HCT116 (cell line): ENCODE data around the gene LYVE1. TPM values are rescaled to one million over a fixed set of nuclear protein-coding genes. Genes with fewer than 3 reads are reported as not detected.

ENCODE experiments used
- ATAC-seq: fragments of 200-7000 bp; cut with Tn5 transposase; 2 replicates; pipeline ENCODE4 v1.9.1; 2020; ENCODE audit warnings: mild to moderate bottlenecking, moderate library complexity
- BruUV-seq: library from RNA; stranded (reverse); fragments of 400-500 nt; replicated peaks from 2 replicates; lab custom pipeline; 2021; lab: Mats Ljungman, UMichigan
- CTCF ChIA-PET: fragments of 300-600 bp; sonication (Branson Sonifier 250); formaldehyde crosslinking; loops from one replicate; lab custom pipeline; 2021; ENCODE audit warnings: antibody characterized with exemption; lab: Charles Lee
- POLR2A ChIA-PET: fragments of 300-600, 350-600 bp; sonication (Branson Sonifier 250); formaldehyde crosslinking; loops from one replicate; lab custom pipeline; 2021; ENCODE audit warnings: antibody characterized with exemption; lab: Charles Lee
- RAD21 ChIA-PET, 2 experiments: fragments of 300-600 bp; sonication (Branson Sonifier 250); formaldehyde crosslinking; loops; one replicate each; lab custom pipeline; 2023; ENCODE audit warnings: low total read pairs in 2 of 2; ENCODE audit not compliant: uncharacterized antibody in 2 of 2, unreplicated experiment in 2 of 2, low non-redundant PET in 1 of 2; lab: Charles Lee
- DNase-seq: peaks from one replicate; pipeline ENCODE4 v3.0.0-alpha.2; 2010; ENCODE audit warnings: low read depth, low spot score
- H2AFZ ChIP-seq: fragments of 200-600 bp; shearing (Covaris generic), sonication (generic); 2 replicates; pipeline ENCODE4 v1.6.1; 2017; ENCODE audit warnings: low read depth, mixed run types, mixed read lengths, antibody characterized with exemption, low read length; ENCODE audit not compliant: poor library complexity, severe bottlenecking
- H3K27ac ChIP-seq: 2 replicates; pipeline ENCODE4 v1.5.1; 2012; ENCODE audit warnings: low read depth, low read length
- H3K27me3 ChIP-seq: fragments of 200-600 bp; sonication (generic); 2 replicates; pipeline ENCODE4 v1.6.1; 2016; ENCODE audit warnings: mixed run types, low read length, mixed read lengths; ENCODE audit not compliant: insufficient read depth
- H3K36me3 ChIP-seq, 2 experiments: fragments of 200-500 bp in 1 of 2; fragments of 200-600 bp in 1 of 2; sonication (Bioruptor generic) in 1 of 2; sonication (generic) in 1 of 2; 2 replicates each; pipeline versions ENCODE4 v1.5.1 to v1.6.1; 2014 to 2016; ENCODE audit warnings: low read length in 2 of 2, inconsistent platforms in 1 of 2, mixed read lengths in 1 of 2, mixed run types in 1 of 2; ENCODE audit not compliant: insufficient read depth in 2 of 2, control insufficient read depth in 1 of 2
- H3K4me1 ChIP-seq, 2 experiments: fragments of 200-600 bp in 1 of 2; sonication (generic) in 1 of 2; 2 replicates each; pipeline versions ENCODE4 v1.5.1 to v1.6.1; 2012 to 2017; ENCODE audit warnings: low read length in 2 of 2, inconsistent platforms in 1 of 2, mild to moderate bottlenecking in 1 of 2, mixed read lengths in 1 of 2, mixed run types in 1 of 2, moderate library complexity in 1 of 2; ENCODE audit not compliant: insufficient read depth in 2 of 2, control insufficient read depth in 1 of 2
- H3K4me2 ChIP-seq: fragments of 200-600 bp; sonication (generic); 2 replicates; pipeline ENCODE4 v1.6.1; 2017; ENCODE audit warnings: mixed run types, low read length, mixed read lengths
- H3K4me3 ChIP-seq, 2 experiments: fragments of 200-600 bp in 1 of 2; sonication (generic) in 1 of 2; replicated peaks in 1 of 2; 2 replicates each; pipeline ENCODE4 v1.5.1; 2011 to 2016; ENCODE audit warnings: low read length in 2 of 2, control low read depth in 1 of 2, low read depth in 1 of 2, mild to moderate bottlenecking in 1 of 2, mixed read lengths in 1 of 2, mixed run types in 1 of 2
- H3K79me2 ChIP-seq: fragments of 200-600 bp; sonication (generic); 2 replicates; pipeline ENCODE4 v1.6.1; 2017; ENCODE audit warnings: mild to moderate bottlenecking, mixed run types, low read length, moderate library complexity, mixed read lengths; ENCODE audit not compliant: insufficient read depth
- H3K9ac ChIP-seq: fragments of 200-600 bp; sonication (generic); 2 replicates; pipeline ENCODE4 v1.6.1; 2016; ENCODE audit warnings: low read length, mixed read lengths
- H3K9me2 ChIP-seq: fragments of 200-600 bp; sonication (generic), shearing (Covaris generic); 2 replicates; pipeline ENCODE4 v1.6.1; 2017; ENCODE audit warnings: mixed run types, mild to moderate bottlenecking, moderate library complexity; ENCODE audit not compliant: insufficient read depth
- H3K9me3 ChIP-seq, 2 experiments: fragments of 200-500 bp in 1 of 2; fragments of 200-600 bp in 1 of 2; sonication (Bioruptor generic) in 1 of 2; sonication (generic) in 1 of 2; 2 replicates each; pipeline ENCODE4 v1.6.1; 2014 to 2017; ENCODE audit warnings: low read length in 2 of 2, mixed read lengths in 2 of 2, inconsistent platforms in 1 of 2, low read depth in 1 of 2, mild to moderate bottlenecking in 1 of 2, mixed run types in 1 of 2, moderate library complexity in 1 of 2; ENCODE audit not compliant: control insufficient read depth in 1 of 2, insufficient read depth in 1 of 2
- H4K20me1 ChIP-seq: fragments of 200-600 bp; sonication (generic), shearing (Covaris generic); 2 replicates; pipeline ENCODE4 v1.6.1; 2017; ENCODE audit warnings: mixed run types, mild to moderate bottlenecking, moderate library complexity; ENCODE audit not compliant: insufficient read depth
- EGR1 ChIP-seq: IDR thresholded peaks from 2 replicates; pipeline ENCODE4 v1.6.1; 2012; ENCODE audit warnings: low read depth
- EZH2 ChIP-seq: fragments of 200-600 bp; sonication (generic); IDR thresholded peaks from 2 replicates; pipeline ENCODE4 v1.6.1; 2017; ENCODE audit warnings: antibody characterized with exemption, mixed run types
- FOSL1 ChIP-seq: IDR thresholded peaks from 2 replicates; pipeline ENCODE4 v1.6.1; 2012; ENCODE audit warnings: low read depth
- JUND ChIP-seq: IDR thresholded peaks from 2 replicates; pipeline ENCODE4 v1.6.1; 2012
- MAX ChIP-seq: IDR thresholded peaks from 2 replicates; pipeline ENCODE4 v1.6.1; 2012
- SRF ChIP-seq: IDR thresholded peaks from 2 replicates; pipeline ENCODE4 v1.6.1; 2012; ENCODE audit warnings: low read depth
- YY1 ChIP-seq: IDR thresholded peaks from 2 replicates; pipeline ENCODE4 v1.6.1; 2011; ENCODE audit warnings: low read length, low read depth, moderate library complexity, mild to moderate bottlenecking; ENCODE audit not compliant: insufficient replicate concordance; ENCODE audit errors: extremely low read depth
- ZNF274 ChIP-seq: fragments of 200-500 bp; sonication (Bioruptor generic); IDR thresholded peaks from 2 replicates; pipeline ENCODE4 v1.6.1; 2014; ENCODE audit warnings: mild to moderate bottlenecking, low read depth, low read length, inconsistent platforms
- intact Hi-C: fragments of 100-400 bp; cut with micrococcal nuclease; formaldehyde crosslinking; loops from 2 replicates; pipeline ENCODE4 v1.10.0; 2022
- total RNA-seq: library from RNA; stranded (reverse); gene quantifications from one replicate; pipeline ENCODE4 v1.2.1, GENCODE V29; 2021; ENCODE audit not compliant: unreplicated experiment
- TF ChIP-seq, protein P1 (sequence below), 3 experiments: fragments of 200-600 bp in 1 of 3; sonication (generic) in 1 of 3; IDR thresholded peaks in 2 of 3; conservative IDR thresholded peaks in 1 of 3; 2 replicates each; pipeline ENCODE4 v1.5.1; 2012 to 2017; ENCODE audit warnings: low read depth in 2 of 3, low read length in 2 of 3, antibody characterized with exemption in 1 of 3, borderline replicate concordance in 1 of 3, control low read depth in 1 of 3, mild to moderate bottlenecking in 1 of 3, mixed read lengths in 1 of 3, mixed run types in 1 of 3, moderate library complexity in 1 of 3; ENCODE audit not compliant: insufficient read depth in 1 of 3
- TF ChIP-seq, protein P2 (sequence below): IDR thresholded peaks from 2 replicates; pipeline ENCODE4 v1.6.1; 2012; ENCODE audit warnings: low read depth

LYVE1 gene
- total RNA-seq, 1 experiment from 2014 or later, result 0.34 TPM

DNA sequence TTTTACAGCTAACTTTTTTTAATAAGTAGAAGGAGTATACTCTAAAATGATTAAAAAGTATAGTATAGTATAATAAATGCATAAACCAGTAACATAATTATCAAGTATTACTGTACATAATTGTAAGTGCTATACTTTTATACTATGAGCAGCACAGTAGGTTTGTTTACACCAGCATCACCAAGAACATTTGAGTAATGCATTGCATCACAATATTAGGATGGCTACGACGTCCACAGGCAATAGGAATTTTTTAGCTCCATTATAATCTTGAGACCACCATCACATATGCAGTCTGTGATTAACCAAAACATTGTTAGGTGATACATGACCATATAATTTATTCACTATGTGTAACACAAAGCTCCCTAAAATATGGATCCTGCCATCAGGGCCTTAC is 47.9 kb downstream of the LYVE1 start:
- Histone ChIP-seq H3K79me2 (peaks cover 89% of the 10 kb centered on the region), H3K4me1 (peaks cover 8 to 66% of the 10 kb centered on the region in 2 experiments), H3K4me3 (no peak overlapping the region), H2AFZ (no peak overlapping the region), H3K4me2 (no peak overlapping the region), H3K9ac (no peak overlapping the region), H3K9me2 (no peaks in the 10 kb centered on the region)
- DNase-seq, result no peak
- TF ChIP-seq FOSL1, result no peak
- TF ChIP-seq, protein P1, sequence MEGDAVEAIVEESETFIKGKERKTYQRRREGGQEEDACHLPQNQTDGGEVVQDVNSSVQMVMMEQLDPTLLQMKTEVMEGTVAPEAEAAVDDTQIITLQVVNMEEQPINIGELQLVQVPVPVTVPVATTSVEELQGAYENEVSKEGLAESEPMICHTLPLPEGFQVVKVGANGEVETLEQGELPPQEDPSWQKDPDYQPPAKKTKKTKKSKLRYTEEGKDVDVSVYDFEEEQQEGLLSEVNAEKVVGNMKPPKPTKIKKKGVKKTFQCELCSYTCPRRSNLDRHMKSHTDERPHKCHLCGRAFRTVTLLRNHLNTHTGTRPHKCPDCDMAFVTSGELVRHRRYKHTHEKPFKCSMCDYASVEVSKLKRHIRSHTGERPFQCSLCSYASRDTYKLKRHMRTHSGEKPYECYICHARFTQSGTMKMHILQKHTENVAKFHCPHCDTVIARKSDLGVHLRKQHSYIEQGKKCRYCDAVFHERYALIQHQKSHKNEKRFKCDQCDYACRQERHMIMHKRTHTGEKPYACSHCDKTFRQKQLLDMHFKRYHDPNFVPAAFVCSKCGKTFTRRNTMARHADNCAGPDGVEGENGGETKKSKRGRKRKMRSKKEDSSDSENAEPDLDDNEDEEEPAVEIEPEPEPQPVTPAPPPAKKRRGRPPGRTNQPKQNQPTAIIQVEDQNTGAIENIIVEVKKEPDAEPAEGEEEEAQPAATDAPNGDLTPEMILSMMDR (IDR thresholded peaks at IDR 0.05 in 2 of 3, conservative IDR thresholded peaks at IDR 0.05 in 1 of 3; ENCODE audit: borderline replicate concordance in 1 of 3, insufficient read depth in 1 of 3, low read depth in 2 of 3, low read length in 2 of 3), result no peak
- TF ChIP-seq, all 23 proteins: peak for 0
- no peaks in the 10 kb centered on the region for H4K20me1 ChIP-seq
- POLR2A ChIA-PET, result interaction anchor here (1.2 kb wide), 1 partner anchor 21 kb away, joined by 3 read pairs; the partner anchor contains the start of gene RNF141
- H3K9me3 ChIP-seq, result no peaks in the 10 kb centered on the region
- no peaks in the 10 kb centered on the region for H3K27me3 ChIP-seq
- H3K36me3 ChIP-seq, result peaks cover 21 to 73% of the 10 kb centered on the region in 2 experiments
- no peak overlapping the region for H3K27ac ChIP-seq
- no peak for ATAC-seq
- BruUV-seq, result no TSS peak
- CTCF ChIA-PET, result interaction anchor here (1.2 kb wide), 1 partner anchor 215 kb away, joined by 3 read pairs; no protein-coding TSS in a partner anchor
- RAD21 ChIA-PET, result no interaction called here
- intact Hi-C loops, result no loop called here

DNA sequence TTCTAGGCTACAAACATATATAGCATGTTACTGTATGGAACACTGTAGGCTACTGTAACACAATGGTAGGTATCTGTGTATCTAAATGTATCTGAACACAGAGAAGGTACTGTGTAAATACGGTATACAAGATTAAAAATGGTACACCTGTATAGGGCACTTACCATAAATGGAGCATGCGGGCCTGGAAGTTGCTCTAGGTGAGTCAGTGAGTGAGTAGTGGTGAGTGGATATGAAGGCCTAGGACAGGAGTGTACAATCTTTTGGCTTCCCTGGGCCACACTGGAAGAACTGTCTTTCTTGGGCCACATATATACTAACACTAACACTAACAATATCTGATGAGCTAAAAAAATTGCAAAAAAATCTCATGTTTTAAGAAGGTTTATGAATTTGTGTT is 48.8 kb downstream of the LYVE1 start:
- Histone ChIP-seq H3K9me3 (no peaks in the 10 kb centered on the region), H3K4me3 (no peak overlapping the region), H3K9ac (no peak overlapping the region), H3K9me2 (no peaks in the 10 kb centered on the region), H3K27ac (no peak overlapping the region), H3K27me3 (no peaks in the 10 kb centered on the region), H3K4me2 (no peak overlapping the region), H3K79me2 (peaks cover 84% of the 10 kb centered on the region), H3K36me3 (peaks cover 21 to 64% of the 10 kb centered on the region in 2 experiments; a peak in 3 of 4 replicates), H4K20me1 (no peaks in the 10 kb centered on the region), H2AFZ (no peak overlapping the region), H3K4me1 (peaks cover 7 to 69% of the 10 kb centered on the region in 2 experiments)
- intact Hi-C loops, result no loop called here
- no TSS peak for BruUV-seq
- RAD21 ChIA-PET, result no interaction called here
- no peak for DNase-seq
- ATAC-seq, result peak; percentile 41; the same call in 1 of the 2 replicates
- POLR2A ChIA-PET, result no interaction called here
- CTCF ChIA-PET, result interaction anchor here (1.2 kb wide), 1 partner anchor 216 kb away, joined by 3 read pairs; no protein-coding TSS in a partner anchor
- TF ChIP-seq MAX (no peak), FOSL1 (no peak), EGR1 (no peak), ZNF274 (no peak), YY1 (no peak), SRF (no peak), JUND (no peak), EZH2 (no peak)
- TF ChIP-seq, protein P1 (IDR thresholded peaks at IDR 0.05 in 2 of 3, conservative IDR thresholded peaks at IDR 0.05 in 1 of 3; ENCODE audit: borderline replicate concordance in 1 of 3, insufficient read depth in 1 of 3, low read depth in 2 of 3, low read length in 2 of 3), result no peak
- TF ChIP-seq, protein P2, sequence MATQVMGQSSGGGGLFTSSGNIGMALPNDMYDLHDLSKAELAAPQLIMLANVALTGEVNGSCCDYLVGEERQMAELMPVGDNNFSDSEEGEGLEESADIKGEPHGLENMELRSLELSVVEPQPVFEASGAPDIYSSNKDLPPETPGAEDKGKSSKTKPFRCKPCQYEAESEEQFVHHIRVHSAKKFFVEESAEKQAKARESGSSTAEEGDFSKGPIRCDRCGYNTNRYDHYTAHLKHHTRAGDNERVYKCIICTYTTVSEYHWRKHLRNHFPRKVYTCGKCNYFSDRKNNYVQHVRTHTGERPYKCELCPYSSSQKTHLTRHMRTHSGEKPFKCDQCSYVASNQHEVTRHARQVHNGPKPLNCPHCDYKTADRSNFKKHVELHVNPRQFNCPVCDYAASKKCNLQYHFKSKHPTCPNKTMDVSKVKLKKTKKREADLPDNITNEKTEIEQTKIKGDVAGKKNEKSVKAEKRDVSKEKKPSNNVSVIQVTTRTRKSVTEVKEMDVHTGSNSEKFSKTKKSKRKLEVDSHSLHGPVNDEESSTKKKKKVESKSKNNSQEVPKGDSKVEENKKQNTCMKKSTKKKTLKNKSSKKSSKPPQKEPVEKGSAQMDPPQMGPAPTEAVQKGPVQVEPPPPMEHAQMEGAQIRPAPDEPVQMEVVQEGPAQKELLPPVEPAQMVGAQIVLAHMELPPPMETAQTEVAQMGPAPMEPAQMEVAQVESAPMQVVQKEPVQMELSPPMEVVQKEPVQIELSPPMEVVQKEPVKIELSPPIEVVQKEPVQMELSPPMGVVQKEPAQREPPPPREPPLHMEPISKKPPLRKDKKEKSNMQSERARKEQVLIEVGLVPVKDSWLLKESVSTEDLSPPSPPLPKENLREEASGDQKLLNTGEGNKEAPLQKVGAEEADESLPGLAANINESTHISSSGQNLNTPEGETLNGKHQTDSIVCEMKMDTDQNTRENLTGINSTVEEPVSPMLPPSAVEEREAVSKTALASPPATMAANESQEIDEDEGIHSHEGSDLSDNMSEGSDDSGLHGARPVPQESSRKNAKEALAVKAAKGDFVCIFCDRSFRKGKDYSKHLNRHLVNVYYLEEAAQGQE, result no peak
